ENCODE data around the gene IGF1.

IGF1 gene

DNA sequence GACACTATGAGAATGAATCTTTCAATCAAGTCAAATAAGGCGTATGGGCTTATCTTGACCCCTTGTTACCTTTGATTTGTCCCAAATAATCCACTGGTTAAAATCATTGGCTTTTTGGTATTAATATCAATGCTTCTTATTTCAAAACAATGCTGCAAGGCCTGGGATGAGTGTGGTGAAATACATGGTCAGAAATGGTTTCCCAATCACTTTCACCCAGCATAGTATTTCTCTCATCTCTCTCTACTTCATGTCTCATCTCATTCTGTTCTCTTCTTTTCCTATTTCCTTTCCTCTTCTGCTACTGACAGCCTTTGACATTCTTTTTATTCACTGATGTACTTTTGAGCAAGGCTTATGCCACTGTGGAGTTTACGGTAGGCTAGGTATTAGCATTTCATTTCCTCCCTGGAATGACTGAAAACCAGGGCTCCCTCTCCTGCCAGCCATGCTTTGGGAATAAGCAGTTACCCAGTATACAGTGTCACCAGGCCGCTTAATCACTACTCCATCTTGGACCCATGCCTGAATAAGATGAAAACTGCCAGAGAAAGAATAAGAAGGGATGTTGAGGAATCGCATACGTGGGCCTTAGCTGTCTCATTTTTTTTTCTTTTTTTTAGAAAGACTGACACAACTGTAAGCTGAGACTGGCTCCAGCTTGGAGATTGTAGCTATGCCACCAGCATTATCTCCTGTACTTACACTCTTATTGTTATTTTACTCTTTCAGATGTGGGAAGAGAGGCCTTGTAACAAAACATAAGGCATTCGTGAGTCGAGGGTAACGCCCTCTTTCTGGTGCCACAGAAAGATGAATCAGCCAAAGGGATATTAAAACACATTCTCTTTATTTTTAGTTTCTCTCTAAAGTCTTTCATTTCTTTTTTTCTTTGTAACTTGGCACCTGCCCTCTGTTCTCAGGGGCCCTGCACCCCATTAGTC is 53.5 kb downstream of the IGF1 start:
- no peak for DNase-seq

DNA sequence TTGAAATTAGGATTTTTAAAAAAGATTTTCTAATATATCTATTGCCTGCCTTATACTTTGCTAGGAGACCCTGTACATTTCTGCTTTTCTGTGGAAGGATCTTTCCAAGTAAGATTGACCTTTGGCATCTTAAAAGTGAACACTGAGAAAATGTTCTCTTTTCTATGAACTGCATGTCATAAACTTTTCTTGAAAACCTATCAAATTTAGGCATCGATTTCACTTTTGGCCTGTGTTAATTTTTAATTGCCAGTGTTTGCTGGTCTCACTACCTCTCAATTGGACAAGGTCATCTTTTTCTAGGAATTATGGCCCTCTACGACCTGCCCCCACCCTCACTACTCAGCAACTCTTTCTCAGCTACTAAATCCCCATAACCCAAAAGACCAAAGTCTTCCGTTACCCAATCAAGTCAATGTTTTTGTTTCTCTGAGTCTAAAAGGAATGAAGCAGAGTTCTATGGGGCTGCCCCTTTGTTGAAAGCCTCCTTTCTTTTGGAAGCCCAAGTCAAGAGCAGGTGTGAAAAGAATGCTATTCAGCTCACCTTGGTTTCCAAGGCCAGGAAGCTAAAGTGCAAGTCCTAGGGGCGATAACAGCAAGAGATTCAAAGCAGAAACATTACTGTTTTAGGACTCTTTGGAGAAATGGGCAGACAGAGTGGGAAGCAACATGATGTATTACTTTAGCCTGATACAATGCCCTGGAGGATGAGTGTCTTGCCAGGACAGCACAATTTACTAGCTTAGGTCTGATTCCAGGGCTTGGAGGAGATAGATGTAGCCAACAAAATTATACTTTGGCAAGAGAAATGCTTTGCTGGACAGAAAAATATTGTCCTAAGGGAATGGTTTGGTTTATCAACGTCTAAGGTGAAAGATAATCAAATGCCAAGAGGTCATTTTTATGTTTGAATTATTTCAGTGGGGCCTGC is 55.0 kb downstream of the IGF1 start:
- DNase-seq, result no peak

DNA sequence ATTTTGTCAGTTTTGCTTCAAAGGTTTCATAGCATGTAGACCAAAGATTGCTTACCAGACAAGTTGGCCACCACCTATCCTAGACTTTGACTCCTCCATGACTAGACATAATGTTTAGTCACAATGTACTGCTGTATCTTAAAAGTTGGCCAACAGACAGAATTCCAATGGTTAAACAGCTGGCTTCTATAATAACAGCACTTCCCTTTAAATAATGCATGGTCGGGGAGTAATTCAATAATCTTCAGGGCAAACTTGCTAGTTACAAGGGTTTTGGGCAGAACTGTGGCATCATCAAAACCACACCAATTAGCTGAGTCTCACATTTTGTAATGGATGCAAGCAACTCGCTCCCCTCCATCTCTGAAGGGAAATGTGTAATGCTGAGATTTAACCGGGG is 56.9 kb downstream of the IGF1 start:
- DNase-seq, result no peak

DNA sequence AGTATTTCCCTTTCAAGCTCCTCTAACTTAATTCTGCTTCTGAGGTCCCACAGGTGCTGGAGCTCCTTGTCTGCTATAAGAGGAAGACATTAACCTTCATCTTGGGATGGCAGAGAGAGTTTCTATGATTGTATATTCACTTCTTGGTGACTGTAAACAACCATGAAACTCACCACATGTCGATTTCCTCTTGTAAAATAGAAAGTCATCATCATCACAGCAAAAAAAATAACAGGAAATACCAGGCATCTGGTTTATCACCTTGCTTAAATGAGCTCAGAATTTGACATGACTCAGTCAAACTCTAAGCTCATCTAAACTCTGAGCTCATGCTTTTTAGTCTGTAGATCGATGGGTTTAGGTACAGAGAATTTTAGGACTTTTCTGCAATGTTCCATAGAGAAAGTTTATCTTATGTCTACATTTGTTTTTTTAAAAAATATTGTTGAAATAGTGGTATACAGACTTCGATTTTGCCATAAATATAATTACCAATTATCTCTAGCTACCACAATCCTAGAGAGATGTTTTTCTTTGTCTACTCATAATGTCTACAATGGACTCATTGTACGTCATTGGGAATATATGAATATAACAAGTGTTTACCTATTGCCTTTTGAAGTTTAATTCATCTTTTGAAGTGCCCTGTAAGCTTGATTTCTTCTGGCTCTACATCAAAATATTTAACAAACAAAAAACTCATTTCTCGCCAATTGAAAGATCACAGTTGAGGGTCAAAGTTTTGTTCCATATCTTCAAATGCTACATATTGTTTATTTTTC is 58.4 kb downstream of the IGF1 start:
- DNase-seq, result no peak

DNA sequence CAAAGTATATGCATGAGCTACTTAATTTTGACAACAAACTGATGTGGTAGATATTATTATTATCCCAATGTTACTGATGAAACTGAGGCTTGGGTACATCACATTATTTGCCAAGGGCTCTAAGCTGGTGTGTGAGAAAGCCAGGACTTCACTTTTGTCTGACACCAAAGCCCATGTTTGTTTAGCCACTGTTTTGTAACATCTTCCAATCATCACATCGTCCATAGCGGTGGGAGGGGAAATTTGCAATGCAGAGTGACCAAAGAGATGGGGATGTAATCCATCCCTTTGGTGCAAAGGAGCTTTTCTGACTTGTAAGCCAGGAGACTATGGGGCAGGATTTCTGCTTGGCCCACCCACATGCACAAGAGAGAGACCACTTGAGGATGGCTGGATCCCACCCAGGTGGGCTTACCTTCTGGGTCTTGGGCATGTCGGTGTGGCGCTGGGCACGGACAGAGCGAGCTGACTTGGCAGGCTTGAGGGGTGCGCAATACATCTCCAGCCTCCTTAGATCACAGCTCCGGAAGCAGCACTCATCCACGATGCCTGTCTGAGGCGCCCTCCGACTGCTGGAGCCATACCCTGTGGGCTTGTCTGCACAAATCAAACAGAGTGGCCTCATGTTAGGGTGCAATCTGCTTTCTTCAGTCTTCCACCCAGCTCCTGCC is 61.1 kb downstream of the IGF1 start:
- no peak for DNase-seq

DNA sequence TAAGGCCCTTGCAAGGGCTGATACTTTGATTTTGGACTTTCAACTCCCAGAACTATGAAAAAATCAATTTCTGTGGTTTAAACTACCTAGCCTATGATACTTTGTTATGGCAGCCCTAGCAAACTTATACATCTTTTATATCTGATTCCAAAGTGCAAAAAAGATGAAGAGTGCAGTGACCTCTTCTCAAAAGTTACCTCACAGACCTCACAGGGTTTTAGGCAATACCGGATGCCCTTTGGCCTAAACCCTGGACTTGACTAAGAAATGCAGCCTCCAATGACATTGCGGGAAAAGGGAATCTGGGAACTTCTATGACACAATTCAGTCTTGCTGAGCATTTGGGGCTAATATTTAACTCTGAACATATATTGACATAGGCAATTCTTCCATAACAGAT is 63.3 kb downstream of the IGF1 start:
- DNase-seq, result no peak

DNA sequence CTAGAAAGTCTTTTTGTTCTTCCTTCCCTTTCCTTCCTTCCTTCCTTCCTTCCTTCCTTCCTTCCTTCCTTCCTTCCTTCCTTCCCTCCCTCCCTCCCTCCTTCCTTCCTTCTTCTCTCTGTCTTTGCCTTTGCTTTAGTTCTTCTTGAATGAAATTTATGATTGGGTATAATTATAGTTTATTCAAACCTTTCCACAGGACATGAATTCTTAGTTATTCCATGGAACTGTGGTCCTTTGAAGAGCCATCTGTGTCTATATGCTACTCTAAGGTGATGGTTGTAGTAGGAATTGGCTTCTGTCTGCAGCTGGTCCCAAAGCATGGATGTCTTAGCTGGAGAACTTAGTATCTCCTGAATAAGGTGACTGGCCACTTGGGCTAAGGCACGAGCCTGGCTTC is 64.8 kb downstream of the IGF1 start:
- no peak for DNase-seq

DNA sequence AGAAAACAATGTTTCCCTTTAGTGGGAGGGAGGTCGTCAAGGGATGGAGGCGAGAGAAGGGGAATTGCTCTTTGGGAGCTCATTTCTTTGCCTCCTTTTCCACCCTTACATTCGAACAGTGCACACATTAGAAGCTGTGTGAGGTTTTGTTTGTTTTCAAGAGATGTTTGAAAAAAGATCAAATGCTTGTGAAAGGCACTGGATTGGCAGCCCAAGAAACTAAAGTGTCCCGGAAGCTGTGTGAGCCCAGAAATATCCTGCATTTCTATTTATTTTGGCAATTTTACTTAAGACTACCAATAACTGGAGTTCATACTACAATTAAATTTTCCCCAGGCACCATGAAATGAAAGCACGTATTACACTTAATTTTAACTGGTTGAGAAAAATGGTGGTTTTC is 67.0 kb downstream of the IGF1 start:
- no peak for DNase-seq

DNA sequence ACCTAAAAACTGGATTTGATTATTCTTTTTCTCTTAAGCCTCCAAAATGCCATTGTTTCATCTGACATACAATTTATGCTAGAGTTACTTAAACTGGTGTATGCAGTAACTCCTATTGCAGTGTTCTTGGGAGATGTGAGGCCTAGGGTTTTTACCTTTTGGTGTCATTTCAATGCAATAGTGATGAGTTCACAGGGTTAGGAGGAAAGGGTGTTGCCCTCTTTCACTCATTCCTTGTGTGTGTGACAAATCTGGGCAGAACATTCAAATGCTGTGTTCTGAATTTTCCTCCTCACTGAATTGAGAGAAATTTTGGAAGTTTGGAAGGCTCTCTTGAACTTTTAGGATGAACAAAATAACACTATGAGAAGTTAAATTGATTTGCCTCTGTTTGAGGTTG is 69.9 kb downstream of the IGF1 start:
- no peak for DNase-seq

DNA sequence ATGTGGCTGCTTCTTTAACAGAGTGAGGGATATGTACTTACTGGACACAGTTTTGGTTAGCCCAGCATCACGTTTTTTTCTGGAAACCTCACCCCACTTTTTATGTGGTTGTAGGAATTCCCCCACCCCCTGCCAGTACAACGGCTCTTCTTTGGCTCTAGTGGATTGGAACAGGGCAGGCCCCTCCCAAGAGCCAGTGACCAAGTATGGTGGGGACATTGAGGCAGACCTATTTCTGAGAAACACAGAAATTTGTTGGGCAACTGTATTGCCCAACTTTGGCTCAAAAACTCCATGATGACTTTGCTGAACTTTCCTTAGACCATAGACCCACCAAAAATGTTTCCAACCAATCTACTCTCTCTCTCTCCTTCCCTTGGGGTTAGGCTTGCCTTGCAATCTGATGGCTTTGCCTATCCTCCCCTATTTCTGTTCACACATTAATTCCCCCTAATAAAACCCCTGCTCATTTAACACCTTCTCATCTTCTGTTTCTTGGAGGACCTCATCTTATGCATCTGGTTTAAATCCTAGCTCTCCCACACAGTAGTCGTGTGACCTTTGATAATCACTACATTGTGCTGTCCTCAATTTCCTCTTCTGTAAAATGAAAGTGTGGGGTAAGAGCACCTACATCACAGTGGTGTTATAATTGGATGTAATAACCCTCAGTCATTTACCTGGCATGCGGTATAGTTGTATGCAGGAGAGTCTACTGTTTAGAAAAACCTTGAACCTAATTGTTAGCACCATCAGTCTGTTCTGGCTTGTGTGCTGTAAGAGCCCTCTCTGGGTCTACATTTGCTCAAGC is 71.7 kb downstream of the IGF1 start:
- no peak for DNase-seq

DNA sequence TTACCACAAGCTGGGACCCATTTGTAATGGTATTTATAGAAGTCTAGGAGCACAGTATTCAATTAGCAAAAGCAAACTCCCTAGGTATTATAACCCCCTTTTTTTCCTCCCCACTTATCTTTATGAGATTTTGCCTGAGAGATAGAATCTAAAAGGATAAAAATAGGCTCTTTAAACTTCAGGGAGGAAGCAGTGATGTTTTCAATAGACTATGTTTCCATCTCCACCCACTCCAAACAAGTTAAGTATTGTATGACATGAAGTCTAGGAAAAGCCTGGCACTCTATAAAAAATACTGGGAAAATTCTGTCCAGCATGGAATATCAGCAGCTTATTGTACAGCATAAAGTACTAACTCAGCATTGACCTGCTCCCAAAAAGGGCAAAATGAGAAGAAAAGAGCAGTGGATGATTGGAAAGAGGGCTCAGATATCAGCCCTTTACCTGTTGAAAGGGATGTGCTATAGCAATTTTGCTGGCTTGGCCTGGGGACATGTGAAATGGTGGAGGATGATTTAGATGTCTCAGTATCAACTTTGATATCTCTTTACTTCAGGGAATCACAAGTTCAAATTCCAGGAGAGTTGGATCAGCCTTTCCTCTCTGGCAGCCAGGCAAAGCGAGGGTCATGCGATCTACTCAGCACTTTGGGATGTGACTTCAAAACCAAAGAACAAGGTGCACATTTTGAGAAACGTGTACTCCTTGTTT is 72.4 kb downstream of the IGF1 start:
- DNase-seq, result no peak

DNA sequence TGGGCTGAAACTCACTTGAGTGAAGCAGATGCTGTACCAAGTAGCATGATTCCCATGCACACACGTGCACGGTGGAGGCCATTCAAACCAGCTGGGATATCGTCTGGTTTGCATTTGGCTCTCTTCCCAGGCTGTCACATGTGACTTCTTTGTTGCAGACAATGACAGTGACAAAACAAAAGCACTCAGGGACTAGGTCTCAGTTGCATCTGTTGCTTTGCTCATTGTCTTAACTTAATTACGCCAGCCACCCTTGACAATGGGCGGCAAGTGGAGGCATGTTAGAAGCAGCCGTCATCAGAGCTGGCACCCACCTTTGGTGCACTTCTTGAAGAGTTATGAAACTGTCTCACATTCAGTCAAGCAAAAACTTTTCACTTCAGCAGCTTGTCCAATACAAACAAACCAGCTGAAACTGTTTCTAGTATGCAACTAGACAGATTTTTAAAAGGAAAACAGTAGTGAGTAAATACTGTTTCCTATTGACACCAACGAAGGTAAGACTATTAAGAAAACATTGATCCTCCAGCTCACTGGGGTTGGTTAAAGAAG is 74.3 kb downstream of the IGF1 start:
- no peak for DNase-seq

DNA sequence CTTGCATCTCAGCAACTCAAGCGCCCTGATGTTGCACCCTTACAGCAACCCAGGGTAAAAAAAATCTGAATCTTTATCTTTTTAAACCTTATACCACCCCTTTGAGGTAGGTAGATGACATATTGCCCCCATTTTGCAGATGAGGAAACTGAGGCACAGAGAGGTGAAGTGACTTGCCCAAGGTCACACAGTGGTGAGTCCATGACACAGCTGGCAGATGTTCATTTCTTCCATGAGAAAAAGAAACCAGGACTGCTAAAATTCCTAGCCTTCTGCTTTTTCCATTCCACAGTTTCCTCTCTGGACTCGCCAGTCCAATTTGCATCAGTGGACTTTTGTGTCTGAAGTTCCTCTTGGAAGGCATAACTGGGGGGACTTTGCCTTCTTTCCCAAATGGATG is 79.3 kb downstream of the IGF1 start:
- DNase-seq, result no peak

DNA sequence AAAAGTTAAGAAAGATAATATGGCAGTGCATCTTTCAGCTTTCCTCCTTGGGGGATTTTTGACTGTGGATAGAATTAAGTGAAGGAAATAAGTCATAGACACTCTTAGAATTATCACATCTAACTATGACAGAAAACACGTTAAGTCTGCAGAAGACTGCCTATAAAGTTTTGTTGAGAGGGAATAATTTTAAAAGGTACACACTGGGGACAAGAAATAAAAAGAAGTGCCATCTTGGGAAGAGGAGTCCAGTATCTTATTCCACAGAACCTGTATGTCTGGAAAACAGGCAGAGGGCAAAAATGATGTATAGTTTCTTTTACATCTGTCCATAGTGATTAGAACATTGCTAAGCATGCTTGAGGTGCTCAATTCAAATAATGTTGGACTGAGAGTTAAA is 80.7 kb downstream of the IGF1 start:
- DNase-seq, result no peak

DNA sequence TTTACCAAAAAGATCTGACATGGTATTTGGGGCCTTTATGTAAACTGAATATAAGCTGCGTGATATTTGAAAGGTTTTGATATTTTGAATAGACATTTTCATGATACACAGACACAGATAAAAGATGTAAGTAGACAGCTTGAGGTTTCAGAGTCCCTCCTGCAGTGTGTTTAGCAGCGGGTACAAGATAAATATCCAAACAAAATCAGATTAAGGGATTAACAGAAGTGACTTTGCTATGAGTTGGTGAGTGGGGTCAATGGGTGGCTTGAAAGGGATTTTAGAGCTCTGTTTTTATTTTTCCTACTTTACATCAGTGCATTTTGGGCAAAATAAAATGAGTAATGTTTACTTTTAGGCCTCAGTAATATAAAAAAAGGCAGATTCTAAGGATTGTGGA is 84.1 kb downstream of the IGF1 start:
- no peak for DNase-seq

DNA sequence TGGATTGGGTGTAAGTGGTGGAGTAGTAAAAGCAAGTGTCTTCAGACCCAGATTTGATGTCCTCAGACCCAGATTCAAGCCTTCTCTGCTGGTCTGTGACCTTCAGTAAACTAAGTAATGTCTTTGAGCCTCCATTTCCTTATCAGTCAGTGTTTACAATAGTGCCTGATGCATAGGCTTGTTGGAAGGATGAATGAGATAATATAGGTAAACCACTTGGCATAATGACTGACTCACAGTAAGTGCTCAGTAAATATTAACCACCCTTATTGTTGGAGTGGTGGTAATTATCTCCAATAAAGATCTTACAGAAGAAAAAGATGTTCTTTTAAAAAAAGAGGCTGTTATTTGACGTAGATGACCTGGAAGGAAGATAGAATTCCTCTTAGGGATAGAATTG is 86.2 kb downstream of the IGF1 start:
- no peak for DNase-seq

DNA sequence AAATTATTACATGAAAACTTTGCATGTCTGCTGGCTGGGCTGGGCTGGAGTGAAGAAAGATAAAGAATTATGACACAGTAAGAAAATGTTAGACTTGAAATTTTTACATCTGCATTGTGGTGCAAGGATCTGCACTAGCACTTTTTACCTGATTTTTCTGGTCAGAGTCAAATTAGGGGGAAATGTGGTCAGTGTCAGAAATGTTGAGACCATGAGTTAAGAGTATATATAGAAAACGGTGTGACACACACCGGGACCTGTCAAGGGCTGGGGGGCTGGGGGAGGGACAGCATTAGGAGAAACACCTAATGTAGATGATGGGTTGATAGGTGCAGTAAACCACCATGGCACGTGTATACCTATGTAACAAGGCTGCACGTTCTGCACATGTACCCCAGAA is 90.3 kb downstream of the IGF1 start:
- DNase-seq, result no peak

DNA sequence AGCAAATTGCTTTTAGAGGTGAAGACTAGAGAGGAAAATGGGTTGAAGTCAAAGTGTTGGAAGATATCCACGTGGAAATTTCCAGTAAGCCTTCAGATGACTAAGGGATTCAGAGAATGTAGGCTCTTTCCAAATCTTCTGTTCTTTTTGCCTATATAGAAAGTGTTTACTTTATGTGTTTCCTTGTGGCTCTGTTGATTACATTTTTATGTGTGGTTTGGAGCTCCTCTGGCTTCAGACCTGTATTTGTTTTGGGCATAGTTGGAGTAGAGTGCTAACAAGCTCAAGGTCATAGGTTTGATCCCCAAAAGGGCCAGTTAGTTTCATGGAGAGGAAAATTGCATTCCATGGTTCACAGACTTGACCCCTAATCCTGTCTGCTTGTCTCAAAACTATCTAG is 91.9 kb downstream of the IGF1 start:
- no peak for DNase-seq

DNA sequence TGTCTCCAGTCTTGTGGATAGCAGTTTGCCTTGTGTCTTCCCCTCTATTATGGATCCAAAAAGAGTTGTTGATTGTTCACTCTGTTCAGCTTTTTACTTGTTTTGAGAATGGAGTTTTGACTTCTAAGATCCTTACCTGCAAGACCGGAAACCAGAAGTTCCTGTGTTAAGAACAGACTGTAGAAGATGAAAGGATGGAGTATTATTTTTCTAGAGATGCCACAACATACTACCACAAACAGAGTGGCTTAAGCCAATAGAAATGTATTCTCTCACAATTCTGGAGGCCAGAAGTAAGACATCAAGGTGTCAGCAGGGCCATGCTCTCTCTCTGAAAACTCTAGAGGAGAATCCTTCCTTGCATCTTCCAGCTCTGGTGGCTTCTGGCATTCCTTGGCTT is 95.0 kb downstream of the IGF1 start:
- no peak for DNase-seq

DNA sequence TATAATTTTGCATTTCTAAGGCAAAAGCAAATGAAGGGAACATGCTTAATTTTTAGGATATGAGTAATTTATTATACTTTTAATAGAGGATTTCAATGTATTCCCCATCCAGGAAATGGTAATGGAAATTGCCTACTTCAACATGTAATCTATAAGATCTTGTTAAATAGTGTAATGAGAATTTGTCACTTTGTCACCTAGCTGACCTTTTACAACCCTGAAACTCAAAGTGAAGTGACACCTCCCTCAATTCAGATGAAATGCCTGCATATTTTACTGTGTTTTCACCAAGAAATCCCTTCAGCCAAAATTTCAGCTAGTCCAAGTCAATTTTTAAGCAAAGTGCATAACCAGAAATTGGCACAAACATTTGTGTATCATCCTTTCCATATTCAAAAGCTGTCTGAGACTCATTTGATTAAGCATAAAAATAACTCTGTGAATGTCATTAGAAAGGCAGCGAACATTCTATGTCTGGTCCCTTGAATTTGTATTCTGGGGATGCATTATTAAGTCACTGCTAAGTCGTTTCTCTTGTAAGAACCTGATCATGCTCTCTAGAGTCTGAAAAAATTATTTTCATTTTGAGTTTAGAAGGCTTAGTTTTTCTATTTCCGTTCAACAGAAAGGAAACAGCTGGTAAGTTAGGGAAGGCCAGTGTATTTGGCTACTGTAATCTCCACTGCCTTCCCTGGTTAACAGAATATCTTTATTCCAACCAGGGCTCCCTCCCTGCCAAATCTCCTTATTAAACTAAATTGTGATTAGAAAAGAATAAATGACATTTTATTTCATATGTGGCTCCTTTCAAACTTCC is 100.8 kb downstream of the IGF1 start:
- DNase-seq, result no peak
